ENCODE results near the gene GJA1. TPM values are rescaled to one million over a fixed set of nuclear protein-coding genes. Genes with fewer than 3 reads are reported as not detected.

Gene GJA1
- total and polyA plus RNA-seq, 2 of the 8 experiments (the other 6 are each of a cell fraction or from before 2014, with no cell fraction given), result 468 to 795 TPM

DNA sequence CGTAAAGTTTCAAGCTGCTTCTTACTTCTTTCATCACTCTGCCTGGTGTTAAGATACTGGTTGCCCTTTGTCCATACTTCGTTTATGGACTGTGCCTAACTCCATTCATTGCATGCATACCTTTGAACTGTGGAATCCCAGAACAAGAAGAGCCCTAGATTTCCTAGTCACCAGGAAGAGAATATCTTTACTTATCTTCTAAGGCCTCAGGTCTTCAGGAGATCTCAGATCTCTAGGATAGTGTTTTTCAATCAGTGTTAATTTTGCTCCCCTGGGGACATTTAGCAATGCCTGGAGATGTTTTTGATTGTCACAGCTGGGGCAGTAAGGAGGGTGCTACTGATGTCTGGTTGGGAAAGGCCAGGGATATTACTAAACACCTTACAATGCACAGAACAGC, 35.5 kb upstream of the GJA1 start (continued):
- no peak for TF ChIP-seq SRF (IDR thresholded peaks at IDR 0.05; ENCODE audit: low read depth, low read length)
